ENCODE measurements around the gene PPIL3.
A peak's percentile ranks its signal among the peaks of the same experiment; 100 is the strongest.

The PPIL3 gene

DNA sequence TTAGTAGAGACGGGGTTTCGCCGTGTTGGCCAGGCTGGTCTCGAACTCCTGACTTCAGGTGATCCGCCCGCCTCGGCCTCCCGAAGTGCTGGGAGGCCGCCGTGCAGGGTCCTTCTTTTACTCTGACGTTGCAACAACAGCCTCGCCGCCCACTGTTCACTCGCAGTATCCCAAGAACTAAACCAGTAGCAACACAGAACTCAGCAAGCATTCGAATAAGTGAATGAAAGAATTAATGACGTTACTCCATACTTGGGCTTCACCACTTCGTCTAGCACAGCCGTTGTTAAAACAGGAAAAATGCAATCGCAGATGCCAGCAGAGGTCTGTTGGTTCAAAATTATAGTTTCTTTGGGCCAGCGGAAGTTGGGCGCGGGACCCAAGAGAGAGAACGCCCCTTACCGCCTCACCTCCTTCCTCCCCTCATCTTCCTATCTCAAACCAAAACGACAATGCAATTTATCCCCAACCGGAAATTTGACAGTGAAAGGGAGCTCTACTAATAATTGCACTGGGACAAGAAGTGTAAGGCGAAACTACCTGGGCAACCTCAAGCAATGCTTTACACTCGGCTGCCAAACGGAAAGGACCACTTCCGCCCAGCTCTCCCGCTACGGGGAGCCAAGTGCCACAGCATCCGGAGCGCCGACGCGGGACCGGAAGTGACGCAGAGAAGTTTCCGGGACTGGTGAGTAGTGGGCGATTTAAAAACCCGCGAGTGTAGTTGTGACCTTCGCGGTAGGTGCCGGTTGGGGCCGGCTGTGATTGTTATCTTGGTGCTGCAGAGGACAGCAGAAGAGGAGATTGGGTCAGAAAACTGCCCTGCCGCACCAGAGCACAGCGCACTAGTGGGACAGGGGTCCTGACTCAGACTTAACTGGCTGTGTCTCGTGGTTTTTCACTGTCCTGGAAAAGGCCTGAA lies at the start of gene PPIL3, which contains the start of gene NIF3L1:
Gene PPIL3, minus strand, starts transcription at position 374 of the 922 bp plus-strand sequence. CDS start 1,462 bp downstream, outside the sequence.
Gene NIF3L1, plus strand, starts transcription at position 668 of the 922 bp plus-strand sequence. CDS start 2,573 bp downstream, outside the sequence.
- TF ChIP-seq ISL1 (CRISPR knock-in tag; IDR thresholded peaks at IDR 0.05) (no peak), ZFP3 (CRISPR knock-in tag; IDR thresholded peaks at IDR 0.05) (0 out of 2 replicates have a peak, but pooled peaks have one; percentile 16), CSDC2 (CRISPR knock-in tag; IDR thresholded peaks at IDR 0.05) (peak; percentile 41; the same call in 1 of the 2 replicates), GLIS3 (CRISPR knock-in tag; IDR thresholded peaks at IDR 0.05) (no peak)
- TF ChIP-seq, protein P1, sequence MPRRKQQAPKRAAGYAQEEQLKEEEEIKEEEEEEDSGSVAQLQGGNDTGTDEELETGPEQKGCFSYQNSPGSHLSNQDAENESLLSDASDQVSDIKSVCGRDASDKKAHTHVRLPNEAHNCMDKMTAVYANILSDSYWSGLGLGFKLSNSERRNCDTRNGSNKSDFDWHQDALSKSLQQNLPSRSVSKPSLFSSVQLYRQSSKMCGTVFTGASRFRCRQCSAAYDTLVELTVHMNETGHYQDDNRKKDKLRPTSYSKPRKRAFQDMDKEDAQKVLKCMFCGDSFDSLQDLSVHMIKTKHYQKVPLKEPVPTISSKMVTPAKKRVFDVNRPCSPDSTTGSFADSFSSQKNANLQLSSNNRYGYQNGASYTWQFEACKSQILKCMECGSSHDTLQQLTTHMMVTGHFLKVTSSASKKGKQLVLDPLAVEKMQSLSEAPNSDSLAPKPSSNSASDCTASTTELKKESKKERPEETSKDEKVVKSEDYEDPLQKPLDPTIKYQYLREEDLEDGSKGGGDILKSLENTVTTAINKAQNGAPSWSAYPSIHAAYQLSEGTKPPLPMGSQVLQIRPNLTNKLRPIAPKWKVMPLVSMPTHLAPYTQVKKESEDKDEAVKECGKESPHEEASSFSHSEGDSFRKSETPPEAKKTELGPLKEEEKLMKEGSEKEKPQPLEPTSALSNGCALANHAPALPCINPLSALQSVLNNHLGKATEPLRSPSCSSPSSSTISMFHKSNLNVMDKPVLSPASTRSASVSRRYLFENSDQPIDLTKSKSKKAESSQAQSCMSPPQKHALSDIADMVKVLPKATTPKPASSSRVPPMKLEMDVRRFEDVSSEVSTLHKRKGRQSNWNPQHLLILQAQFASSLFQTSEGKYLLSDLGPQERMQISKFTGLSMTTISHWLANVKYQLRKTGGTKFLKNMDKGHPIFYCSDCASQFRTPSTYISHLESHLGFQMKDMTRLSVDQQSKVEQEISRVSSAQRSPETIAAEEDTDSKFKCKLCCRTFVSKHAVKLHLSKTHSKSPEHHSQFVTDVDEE (CRISPR knock-in tag; IDR thresholded peaks at IDR 0.05): no peak; the same call in 1 of the 2 replicates
- ATAC-seq: peak; percentile 88

DNA sequence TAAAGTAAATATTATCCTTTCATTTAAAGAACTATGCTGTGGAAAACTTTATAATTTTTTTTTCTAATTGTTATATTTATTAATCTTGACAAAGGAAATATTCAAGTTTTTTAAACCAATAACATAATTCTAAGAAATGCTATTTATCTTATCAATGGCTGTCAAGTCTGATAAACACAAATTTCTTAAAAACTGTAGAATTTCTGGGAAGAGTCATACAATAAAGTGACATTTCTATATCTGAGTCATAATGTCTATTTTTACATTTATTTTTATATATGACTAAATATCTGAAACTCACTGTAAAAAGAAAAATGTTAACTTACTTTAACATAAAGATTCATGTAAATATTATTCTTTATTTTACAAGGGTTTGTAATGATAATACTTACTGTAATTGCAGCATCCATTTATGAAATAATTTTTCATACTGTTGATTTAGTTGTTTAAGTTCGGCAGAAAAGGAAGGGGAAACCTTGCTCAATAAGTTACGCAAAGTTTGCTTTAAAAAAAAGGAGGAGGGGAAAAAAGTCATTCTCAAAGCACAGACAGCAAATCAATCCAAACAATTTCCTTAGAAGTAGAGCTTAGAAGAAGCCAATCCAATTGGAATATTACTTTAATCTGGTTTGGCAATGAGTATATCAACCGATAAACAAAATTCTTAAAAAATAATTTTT lies 42.2 kb upstream of the PPIL3 start:
- TF ChIP-seq ARNTL (CRISPR knock-in tag; IDR thresholded peaks at IDR 0.05; ENCODE audit: borderline replicate concordance, low read depth): no peak
- TF ChIP-seq BACH2 (CRISPR knock-in tag; IDR thresholded peaks at IDR 0.05; ENCODE audit: borderline replicate concordance): no peak
- no peak for TF ChIP-seq ZFP3 (CRISPR knock-in tag; IDR thresholded peaks at IDR 0.05)
- no peak for TF ChIP-seq ZNF565 (CRISPR knock-in tag; conservative IDR thresholded peaks at IDR 0.05; ENCODE audit: low read depth)
- TF ChIP-seq, protein P2, sequence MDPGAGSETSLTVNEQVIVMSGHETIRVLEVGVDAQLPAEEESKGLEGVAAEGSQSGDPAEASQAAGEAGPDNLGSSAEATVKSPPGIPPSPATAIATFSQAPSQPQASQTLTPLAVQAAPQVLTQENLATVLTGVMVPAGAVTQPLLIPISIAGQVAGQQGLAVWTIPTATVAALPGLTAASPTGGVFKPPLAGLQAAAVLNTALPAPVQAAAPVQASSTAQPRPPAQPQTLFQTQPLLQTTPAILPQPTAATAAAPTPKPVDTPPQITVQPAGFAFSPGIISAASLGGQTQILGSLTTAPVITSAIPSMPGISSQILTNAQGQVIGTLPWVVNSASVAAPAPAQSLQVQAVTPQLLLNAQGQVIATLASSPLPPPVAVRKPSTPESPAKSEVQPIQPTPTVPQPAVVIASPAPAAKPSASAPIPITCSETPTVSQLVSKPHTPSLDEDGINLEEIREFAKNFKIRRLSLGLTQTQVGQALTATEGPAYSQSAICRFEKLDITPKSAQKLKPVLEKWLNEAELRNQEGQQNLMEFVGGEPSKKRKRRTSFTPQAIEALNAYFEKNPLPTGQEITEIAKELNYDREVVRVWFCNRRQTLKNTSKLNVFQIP (CRISPR knock-in tag; IDR thresholded peaks at IDR 0.05; ENCODE audit: borderline replicate concordance, low read depth): no peak
- TF ChIP-seq CSDC2 (CRISPR knock-in tag; IDR thresholded peaks at IDR 0.05): no peak
- TF ChIP-seq, protein P1 (CRISPR knock-in tag; IDR thresholded peaks at IDR 0.05): no peak
- TF ChIP-seq ISL1 (CRISPR knock-in tag; IDR thresholded peaks at IDR 0.05): no peak
- no peak for TF ChIP-seq ZNF8 (CRISPR knock-in tag; IDR thresholded peaks at IDR 0.05)
- TF ChIP-seq, protein P3, sequence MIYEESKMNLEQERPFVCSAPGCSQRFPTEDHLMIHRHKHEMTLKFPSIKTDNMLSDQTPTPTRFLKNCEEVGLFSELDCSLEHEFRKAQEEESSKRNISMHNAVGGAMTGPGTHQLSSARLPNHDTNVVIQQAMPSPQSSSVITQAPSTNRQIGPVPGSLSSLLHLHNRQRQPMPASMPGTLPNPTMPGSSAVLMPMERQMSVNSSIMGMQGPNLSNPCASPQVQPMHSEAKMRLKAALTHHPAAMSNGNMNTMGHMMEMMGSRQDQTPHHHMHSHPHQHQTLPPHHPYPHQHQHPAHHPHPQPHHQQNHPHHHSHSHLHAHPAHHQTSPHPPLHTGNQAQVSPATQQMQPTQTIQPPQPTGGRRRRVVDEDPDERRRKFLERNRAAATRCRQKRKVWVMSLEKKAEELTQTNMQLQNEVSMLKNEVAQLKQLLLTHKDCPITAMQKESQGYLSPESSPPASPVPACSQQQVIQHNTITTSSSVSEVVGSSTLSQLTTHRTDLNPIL (CRISPR knock-in tag; IDR thresholded peaks at IDR 0.05; ENCODE audit: low read depth): no peak
- TF ChIP-seq, protein P4, sequence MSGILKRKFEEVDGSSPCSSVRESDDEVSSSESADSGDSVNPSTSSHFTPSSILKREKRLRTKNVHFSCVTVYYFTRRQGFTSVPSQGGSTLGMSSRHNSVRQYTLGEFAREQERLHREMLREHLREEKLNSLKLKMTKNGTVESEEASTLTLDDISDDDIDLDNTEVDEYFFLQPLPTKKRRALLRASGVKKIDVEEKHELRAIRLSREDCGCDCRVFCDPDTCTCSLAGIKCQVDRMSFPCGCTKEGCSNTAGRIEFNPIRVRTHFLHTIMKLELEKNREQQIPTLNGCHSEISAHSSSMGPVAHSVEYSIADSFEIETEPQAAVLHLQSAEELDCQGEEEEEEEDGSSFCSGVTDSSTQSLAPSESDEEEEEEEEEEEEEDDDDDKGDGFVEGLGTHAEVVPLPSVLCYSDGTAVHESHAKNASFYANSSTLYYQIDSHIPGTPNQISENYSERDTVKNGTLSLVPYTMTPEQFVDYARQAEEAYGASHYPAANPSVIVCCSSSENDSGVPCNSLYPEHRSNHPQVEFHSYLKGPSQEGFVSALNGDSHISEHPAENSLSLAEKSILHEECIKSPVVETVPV (CRISPR knock-in tag; IDR thresholded peaks at IDR 0.05): no peak
- TF ChIP-seq ZC3H10 (CRISPR knock-in tag; IDR thresholded peaks at IDR 0.05): no peak
- no peak for TF ChIP-seq TOX (CRISPR knock-in tag; IDR thresholded peaks at IDR 0.05; ENCODE audit: borderline replicate concordance)
- no peak for TF ChIP-seq PPARA (CRISPR knock-in tag; IDR thresholded peaks at IDR 0.05; ENCODE audit: borderline replicate concordance)
- no peak for TF ChIP-seq RARB (CRISPR knock-in tag; IDR thresholded peaks at IDR 0.05)
- no peak for TF ChIP-seq ZNF70 (CRISPR knock-in tag; IDR thresholded peaks at IDR 0.05)
- TF ChIP-seq GLIS3 (CRISPR knock-in tag; IDR thresholded peaks at IDR 0.05): no peak
- no peak for TF ChIP-seq SNAI2 (CRISPR knock-in tag; IDR thresholded peaks at IDR 0.05)
- ATAC-seq: no peak

Data from SK-N-SH treated with all-trans-retinoic acid at 6 μM for 48 hours (cell line).